SKM-1 (cell line): ENCODE data around the gene SMOC2.
"Not testable (repeated sequence)": the region's sequence is repeated elsewhere in the genome, so short reads cannot be mapped to it uniquely, and the experiment has no call there.

Source experiments
- DNase-seq: peaks from one replicate; lab custom pipeline; 2025; ENCODE audit not compliant: unreplicated experiment; lab: John Stamatoyannopoulos, UW

Gene SMOC2

DNA sequence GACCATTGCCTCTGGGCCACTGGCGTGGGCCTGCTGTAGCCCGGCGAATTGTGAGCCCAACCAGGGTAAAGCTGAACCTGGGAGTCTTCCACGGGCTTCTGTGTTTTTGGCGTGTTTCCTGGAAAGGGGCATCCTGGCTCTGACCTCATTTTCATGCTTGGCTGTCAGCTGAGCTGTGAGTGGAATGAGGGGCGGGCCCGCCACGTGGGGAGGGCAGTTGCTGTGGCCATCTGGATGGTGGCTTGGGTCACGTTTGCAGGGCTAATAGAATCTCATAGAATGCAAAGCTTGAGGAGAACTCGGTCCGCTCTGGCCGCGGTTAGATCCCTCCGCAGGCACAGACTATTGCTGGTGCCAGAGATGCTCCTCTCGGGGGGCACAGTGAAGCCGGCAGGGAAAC lies 263.0 kb downstream of the SMOC2 start:
- no peak for DNase-seq

DNA sequence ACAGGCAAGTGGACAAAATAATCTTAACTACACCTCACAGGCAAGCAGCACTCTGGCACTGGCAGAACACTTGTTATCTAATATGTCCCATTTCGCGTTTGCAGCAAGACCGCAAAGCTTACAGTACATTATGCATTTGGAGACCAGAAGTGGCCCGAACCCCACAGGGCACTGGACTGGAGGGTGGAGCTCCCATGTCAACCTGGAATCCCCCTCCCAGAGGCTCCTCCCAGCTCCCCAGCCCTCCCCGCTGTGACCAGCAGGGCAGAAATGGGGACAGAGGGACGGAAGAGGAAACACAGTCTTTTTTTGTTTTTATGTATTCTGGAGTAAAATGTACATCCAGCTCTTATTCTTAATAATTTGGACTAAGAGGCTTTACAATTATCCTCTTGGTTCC lies 263.7 kb downstream of the SMOC2 start:
- no peak for DNase-seq

DNA sequence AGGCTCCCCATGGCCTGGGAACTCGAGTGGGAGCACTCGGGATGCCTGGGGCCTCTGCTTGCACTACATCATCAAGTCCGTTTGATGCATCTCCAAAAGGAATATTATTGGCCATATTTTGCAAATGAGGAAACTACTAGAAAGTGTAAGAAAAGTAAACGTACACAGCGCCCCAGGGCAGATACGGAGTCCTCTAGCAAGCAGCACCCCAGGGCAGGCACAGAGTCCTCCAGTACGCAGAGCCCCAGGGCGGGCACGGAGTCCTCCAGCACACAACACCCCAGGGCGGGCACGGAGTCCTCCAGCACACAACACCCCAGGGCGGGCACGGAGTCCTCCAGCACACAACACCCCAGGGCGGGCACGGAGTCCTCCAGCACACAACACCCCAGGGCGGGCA lies 264.3 kb downstream of the SMOC2 start:
- not testable (repeated sequence) for DNase-seq

DNA sequence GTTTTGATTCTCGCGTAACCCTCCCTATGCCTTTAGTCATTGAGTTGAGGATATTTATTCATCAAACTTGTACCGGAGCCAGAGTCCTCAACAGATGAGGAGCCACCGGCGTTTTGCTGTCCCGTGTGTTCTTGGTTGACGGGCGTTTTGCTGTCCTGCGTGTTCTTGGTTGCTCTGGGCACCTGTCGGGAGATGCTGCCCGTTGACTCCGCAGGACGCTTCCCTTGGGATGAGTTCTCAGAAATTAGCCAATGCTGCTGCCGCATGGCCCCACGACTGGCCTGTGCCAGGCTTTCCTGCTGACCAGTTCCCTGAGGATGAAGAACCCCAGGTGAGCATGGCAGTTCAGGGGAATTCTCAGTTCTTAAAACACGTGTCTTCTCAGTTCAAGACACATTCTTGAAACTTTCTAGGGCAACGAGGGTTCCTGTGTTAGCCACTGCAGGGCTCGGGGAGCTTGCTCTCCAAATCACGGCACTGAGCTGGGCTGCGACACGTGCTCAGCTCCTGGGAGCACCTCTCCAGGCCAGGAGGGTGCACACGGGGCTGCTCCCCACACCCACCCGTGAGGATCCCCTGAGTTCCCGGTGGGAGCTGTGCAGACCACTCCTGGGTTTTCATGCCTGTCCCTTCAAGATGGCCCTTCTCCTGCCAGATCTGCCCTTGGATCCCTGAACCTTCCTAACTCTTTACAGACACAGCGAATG lies 265.6 kb downstream of the SMOC2 start:
- DNase-seq = no peak

DNA sequence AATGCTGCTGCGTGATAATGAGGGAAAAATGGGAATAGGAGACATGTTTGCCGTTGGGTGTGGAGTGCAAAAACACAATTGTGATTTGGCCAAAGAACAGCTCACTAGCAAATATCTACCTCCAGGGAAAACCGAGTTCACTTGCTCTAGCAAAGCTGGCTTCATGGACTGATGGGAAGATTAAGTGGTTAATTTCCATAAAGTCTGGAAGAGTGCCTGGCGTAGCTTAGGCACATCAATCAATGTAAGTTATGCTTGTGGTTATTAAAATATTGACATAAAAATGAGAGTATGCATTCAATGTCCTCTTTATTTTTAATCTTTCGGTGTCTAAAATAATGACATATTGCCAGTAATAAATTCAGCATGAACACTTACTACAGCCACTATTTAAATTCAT lies 267.5 kb downstream of the SMOC2 start:
- DNase-seq = no peak

DNA sequence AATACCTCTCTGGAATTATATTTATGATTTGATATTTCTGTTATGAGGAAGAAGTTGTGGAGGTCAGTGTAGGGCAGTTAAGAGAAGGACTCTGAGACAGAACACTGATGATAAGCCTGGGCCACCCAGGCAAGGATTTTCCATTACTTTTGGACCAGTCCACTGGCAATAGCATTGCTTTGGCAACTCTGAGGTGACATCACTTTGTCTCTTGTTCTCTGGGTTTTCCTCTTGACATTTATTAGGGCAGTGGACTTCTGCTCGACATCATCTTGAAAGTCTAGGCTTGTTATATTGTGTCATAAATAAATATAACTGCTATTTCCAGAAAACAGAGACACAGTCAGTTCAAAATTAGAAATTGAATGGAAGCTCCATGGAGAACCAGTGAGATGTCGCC lies 268.0 kb downstream of the SMOC2 start:
- DNase-seq = no peak

DNA sequence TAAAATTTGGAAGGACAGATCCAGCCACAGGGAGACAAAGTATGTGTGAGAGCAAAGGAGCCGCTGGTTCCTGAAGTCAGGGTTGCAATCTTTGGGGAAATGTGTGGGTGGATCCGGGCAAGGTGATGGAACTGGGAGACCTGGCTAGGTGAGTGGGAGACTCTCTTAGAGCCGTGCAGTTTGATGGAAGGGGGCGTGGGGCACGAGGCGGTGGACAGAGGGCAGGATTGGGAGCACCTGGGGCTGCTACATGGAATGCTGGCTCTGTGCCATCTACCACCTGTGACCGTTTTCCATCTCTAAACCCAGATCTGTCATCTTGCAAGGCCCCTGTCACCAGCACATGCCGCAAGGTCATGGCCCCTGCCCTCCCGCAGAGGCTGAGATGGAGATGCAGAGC lies 268.4 kb downstream of the SMOC2 start:
- DNase-seq = no peak

DNA sequence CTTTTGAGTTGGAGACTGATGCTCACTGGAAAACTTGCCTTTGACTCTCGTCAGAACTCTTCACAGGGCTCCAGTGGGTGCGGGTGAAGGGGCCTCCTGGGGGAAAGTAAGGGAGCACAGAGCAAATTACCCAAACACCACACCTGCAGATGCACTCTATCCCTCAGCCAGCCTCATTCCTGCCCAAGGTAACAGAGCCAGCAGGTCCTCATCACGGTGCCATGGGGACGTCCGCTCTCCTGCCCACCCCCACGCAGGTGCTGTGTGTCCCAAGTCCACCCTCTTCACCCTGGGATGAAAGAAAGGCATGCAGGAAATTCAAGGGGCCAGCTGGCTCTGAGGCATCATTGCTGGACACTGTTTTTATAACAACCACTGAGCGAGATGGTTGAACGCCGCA lies 269.0 kb downstream of the SMOC2 start:
- no peak for DNase-seq

DNA sequence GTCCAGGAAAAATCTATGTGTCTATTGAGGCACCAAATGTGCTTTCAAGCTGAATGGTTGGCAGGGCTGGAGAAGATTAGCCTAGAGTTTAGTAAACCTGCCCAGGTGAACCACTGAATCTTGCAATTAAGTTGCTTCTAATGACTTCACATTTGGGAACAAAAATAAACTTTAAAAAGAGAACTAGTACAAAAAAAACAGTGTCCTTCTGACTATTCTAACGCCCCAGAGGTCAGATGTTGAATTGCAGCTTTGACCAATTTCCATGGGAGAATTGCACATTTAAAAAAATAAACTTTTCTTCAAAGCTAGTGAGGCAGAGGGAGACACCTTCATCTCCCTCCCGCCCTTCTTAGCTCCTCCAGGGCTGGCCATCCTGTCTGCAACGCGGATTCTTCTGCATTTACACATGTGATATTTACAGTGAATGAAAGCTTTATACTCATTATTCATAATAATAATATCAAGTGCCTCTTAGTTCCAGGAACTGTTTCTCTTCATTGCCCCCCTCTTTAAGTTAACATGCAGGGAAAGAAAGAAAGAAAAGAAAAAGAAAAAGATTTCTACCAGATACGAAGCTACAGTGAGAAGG lies 270.2 kb downstream of the SMOC2 start:
- peak; percentile 2 for DNase-seq

DNA sequence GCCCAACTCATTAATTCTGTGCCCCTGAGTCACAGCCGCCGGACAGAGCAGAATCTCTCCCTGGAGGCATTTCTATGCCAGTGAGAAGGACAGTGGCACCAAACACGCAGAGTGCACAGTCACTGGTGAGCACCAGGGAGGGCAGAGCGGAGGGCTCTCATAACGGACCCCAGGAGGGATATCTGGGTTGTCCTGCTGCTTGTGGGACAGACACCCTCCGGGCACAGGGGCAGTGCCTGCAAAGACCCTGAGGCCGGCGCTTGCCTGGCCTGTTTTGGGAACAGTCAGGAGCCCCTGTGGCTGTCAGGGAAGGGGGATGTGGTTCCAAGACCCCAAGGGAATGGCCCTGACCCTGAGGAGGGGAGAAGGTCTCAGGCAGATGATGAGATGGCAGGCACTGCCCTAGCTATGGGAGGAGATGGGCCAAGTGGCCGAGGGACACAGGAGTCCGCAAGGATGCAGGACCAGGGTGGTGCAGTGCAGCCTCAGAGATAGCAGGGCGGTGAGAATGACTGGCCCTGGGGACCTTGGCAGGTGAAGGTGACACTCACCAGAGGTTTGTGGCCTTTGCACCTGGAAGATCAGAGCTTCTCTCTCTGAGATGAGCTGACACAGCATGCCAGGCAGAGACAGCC lies 270.8 kb downstream of the SMOC2 start:
- DNase-seq = no peak

DNA sequence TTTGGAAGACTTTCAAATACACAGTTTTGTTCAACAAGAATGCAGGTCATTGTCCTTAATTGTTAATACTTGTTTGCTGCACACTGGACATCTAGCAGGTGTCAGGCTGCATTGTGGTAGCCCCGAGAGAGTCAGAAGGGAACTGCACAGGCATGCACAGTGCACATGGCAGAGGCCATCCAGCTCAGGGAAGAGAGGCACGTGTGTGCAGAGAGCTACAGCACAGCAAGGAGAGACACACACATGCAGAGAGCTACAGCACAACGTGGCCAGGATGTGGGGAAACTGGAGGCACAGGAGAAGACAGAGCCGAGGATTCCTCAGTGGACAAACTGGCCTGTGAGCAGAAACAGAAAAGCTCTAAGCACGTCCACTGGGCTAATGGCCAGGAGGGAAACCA lies 272.0 kb downstream of the SMOC2 start:
- no peak for DNase-seq

DNA sequence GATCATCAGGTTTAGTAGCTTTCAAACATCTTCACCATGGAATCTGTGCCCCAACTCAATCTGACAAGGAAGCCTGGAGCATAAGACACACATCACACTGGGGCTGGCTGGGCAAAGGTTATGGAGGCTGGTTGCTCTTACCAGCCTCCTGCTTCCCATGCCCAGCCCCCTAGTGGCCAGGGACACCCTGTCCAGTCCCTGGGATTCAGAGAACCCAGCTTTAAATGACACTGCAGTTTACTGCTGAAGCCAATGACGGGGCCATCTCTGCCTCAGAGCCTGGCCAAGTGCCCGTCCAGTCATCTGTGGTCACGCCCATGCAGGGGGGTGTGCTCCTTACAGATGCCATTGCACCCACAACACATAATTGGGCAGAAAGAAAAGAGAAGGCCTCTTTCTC lies 272.9 kb downstream of the SMOC2 start:
- DNase-seq = no peak

DNA sequence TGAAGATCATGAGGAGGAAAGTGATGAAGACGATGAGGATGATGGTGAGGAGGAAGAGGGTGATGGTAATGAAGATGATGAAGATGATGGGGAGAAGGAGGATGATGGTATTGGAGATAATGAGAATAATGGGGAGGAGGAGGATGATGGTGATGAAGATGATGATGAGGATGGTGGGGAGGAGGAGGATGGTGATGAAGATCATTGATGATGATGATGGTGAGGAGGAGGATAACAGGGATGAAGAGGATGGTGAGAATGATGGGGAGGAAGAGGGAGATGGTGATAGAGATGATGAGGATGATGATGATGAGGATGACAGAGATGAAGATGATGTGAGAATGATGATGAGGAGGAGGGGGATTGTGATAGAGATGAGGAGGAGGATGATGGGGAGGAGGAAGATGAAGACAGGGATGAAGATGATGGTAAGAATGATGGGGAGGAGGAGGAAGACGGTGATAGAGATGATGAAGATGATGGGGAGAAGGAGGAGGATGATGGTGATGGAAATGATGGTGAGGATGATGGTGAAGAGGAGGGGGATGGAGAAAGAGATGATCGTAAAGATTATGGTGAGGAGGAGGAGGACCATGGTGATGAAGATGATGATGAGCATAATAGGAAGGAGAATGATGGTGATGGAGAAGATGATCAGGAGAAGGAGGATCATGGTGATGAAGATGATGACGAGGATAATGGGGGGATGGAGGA lies 273.7 kb downstream of the SMOC2 start:
- no peak for DNase-seq

DNA sequence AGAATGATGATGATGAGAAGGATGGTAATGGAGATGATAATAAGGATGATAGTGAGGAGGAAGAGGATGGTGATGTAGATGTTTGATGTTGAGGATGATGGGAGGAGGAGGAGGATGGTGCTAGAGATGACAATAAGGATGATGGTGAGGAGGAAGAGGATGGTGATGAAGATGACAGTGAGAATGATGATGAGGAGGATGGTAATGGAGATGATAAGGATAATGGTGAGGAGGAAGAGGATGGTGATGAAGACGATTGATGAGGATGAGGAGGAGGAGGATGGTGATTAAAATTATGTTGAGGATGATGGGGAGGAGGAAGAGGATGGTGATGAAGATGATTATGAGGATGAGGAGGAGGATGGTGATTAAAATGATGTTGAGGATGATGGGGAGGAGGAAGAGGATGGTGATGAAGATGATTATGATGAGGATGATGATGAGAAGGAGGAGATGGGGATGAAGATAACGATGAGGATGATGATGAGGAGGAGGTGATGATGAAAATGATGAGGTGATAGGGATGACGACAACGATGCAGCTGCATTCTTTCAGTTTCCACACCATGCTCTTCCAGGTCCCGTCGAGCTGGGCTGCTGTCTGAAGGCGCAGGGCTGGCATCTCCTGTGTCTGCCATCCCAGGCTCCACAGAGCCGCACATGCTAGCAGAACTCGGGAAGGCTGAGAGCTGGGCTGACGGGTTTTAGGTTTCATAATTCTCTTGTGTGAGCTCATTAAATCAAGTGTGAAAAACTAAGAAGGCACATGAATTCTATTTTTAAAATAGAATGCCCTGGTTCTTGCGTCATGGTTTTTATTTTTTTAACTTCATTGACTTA lies 274.9 kb downstream of the SMOC2 start:
- DNase-seq = no peak

DNA sequence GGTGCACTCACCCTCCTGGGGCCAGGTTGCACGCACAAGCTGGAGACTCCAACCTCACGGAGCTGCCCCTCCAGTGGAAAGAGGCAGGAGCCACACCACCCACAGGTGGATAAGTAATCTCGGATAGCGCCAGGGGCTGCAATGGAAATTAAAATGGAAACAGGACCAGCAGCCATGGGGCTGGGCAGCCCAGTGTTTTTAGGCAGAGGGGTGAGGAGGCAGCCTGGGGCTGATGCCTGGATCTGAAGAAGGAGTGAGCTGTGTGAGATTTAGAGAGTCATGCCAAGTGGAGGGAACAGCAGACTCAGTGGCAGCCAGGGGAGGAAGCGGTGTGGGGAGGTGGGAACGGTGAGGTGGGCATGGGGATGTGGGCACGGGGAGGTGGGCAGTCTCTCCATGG lies 275.6 kb downstream of the SMOC2 start:
- DNase-seq = no peak

DNA sequence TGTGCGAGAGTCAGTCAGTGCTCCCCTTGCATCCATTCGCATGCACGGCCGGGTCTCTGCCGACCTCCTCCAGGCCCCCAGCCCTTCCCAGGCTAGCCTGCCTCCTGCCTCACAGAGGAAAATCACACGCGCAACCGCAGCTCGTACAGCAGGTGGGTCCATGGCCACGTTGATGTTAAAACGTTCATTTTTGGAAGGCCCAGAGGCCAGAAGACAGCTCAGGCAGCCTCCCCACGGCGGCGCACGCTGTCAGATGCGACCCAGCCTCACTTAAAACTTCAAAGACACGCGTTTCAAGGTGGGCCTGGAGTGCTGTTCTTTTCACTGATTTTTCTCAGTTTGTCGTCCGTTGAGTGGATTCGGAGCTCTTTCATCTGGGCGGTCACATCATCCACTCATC lies 276.5 kb downstream of the SMOC2 start:
- DNase-seq = no peak
